ENCODE data around the gene CUL4A.
"Not testable (repeated sequence)": the region's sequence is repeated elsewhere in the genome, so short reads cannot be mapped to it uniquely, and the experiment has no call there.

CUL4A gene

GRCh38 chr13:113292021-113292862 lies 82.8 kb downstream of the CUL4A start:
- peak; percentile 25 for DNase-seq (ENCODE audit: low spot score)

- no peak for DNase-seq (ENCODE audit: low spot score)
Observed at GRCh38 chr13:113293686-113294085, 84.3 kb downstream of the CUL4A start.

- DNase-seq (ENCODE audit: low spot score): peak; percentile 49
Observed at GRCh38 chr13:113295776-113296175, 86.4 kb downstream of the CUL4A start.

GRCh38 chr13:113296823-113297369 lies 87.5 kb downstream of the CUL4A start, which contains the start of gene LAMP1:
LAMP1 (plus strand) TSS chr13:113297239; CDS start chr13:113297435, 196 bp downstream.
- DNase-seq (ENCODE audit: low spot score): peak; percentile 98

GRCh38 chr13:113297370-113298042 lies 88.1 kb downstream of the CUL4A start:
- peak; percentile 70 for DNase-seq (ENCODE audit: low spot score)

- peak; percentile 66 for DNase-seq (ENCODE audit: low spot score)
Observed at GRCh38 chr13:113298043-113298945, 88.9 kb downstream of the CUL4A start.

GRCh38 chr13:113299951-113300350 lies 90.5 kb downstream of the CUL4A start:
- no peak for DNase-seq (ENCODE audit: low spot score)

GRCh38 chr13:113302986-113303385 lies 93.6 kb downstream of the CUL4A start:
- no peak for DNase-seq (ENCODE audit: low spot score)

GRCh38 chr13:113304121-113304520 lies 94.7 kb downstream of the CUL4A start:
- no peak for DNase-seq (ENCODE audit: low spot score)

- no peak for DNase-seq (ENCODE audit: low spot score)
Observed at GRCh38 chr13:113305208-113305607, 95.8 kb downstream of the CUL4A start.

- DNase-seq (ENCODE audit: low spot score): no peak
Observed at GRCh38 chr13:113307491-113307890, 98.1 kb downstream of the CUL4A start.

- DNase-seq (ENCODE audit: low spot score): no peak
Observed at GRCh38 chr13:113309473-113309872, 100.1 kb downstream of the CUL4A start.

- peak; percentile 5 for DNase-seq (ENCODE audit: low spot score)
Observed at GRCh38 chr13:113314112-113314511, 104.7 kb downstream of the CUL4A start.

- not testable (repeated sequence) for DNase-seq (ENCODE audit: low spot score)
Observed at GRCh38 chr13:113314895-113315470, 105.6 kb downstream of the CUL4A start.

GRCh38 chr13:113315992-113316391 lies 106.6 kb downstream of the CUL4A start:
- DNase-seq (ENCODE audit: low spot score): no peak

Measured in hematopoietic multipotent progenitor cell treated with erythropoietin and hydrocortisone succinate and interleukin-3 and kit ligand, for 17 days (in vitro differentiated cells).